K562 (cell line): Measurements from ENCODE around the gene XPO6. TPM values are rescaled to one million over a fixed set of nuclear protein-coding genes. Genes with fewer than 3 reads are reported as not detected.

ENCODE experiments used
- ATAC-seq: fragments of 200-7000 bp; cut with Tn5 transposase; 3 replicates; pipeline ENCODE4 v1.9.1; 2020; ENCODE audit warnings: moderate library complexity
- BruUV-seq: library from RNA; stranded (reverse); fragments of 400-500 nt; replicated peaks from 2 replicates; lab custom pipeline; 2021; lab: Mats Ljungman, UMichigan
- CTCF ChIA-PET: fragments of 300-600 bp; formaldehyde crosslinking; extraction: SDS; loops from one replicate; lab custom pipeline; 2021; ENCODE audit warnings: low intra/inter-chr PET ratio; lab: Yijun Ruan, JAX
- POLR2A ChIA-PET: fragments of 300-600, 350-650 bp; sonication (Branson Sonifier 250); formaldehyde crosslinking; extraction: SDS; loops from one replicate; lab custom pipeline; 2021; ENCODE audit warnings: antibody characterized with exemption, inconsistent platforms; lab: Yijun Ruan, JAX
- DNase-seq, 4 experiments: peaks; one replicate each; pipeline versions ENCODE4 v3.0.0 to v3.0.0-alpha.2; 2011 to 2018; ENCODE audit warnings: low spot score in 3 of 4, mixed read lengths in 3 of 4; ENCODE audit errors: extremely low read depth in 1 of 4
- FAIRE-seq: peaks from 2 replicates; lab custom pipeline; 2011; peaks lifted over from hg19 to GRCh38; lab: Jason Lieb, UNC
- H2AFZ ChIP-seq: 2 replicates; pipeline ENCODE4 v1.6.0; 2011; ENCODE audit warnings: low read depth, low read length, control low read depth, inconsistent platforms
- H3K27ac ChIP-seq: fragments of 200-600 bp; 3 replicates; pipeline ENCODE4 v1.8.0; 2011; ENCODE audit warnings: low read depth, mild to moderate bottlenecking, control low read depth, inconsistent platforms, low read length, moderate library complexity, mixed read lengths; ENCODE audit errors: extremely low read depth
- H3K27me3 ChIP-seq, 2 experiments: fragments of 300-600 bp in 1 of 2; 2 replicates in 1 of 2; 3 replicates in 1 of 2; pipeline versions ENCODE4 v1.6.0 to v1.8.0; 2011; ENCODE audit warnings: inconsistent platforms in 2 of 2, low read length in 2 of 2, mild to moderate bottlenecking in 1 of 2, mixed read lengths in 1 of 2, moderate library complexity in 1 of 2; ENCODE audit not compliant: control insufficient read depth in 2 of 2, insufficient read depth in 2 of 2
- H3K36me3 ChIP-seq: fragments of 300-600 bp; 3 replicates; pipeline ENCODE4 v1.8.0; 2011; ENCODE audit warnings: mild to moderate bottlenecking, low read length, inconsistent platforms; ENCODE audit not compliant: control insufficient read depth, insufficient read depth
- H3K4me1 ChIP-seq, 2 experiments: fragments of 200-600 bp in 1 of 2; replicated peaks in 1 of 2; 2 replicates in 1 of 2; 3 replicates in 1 of 2; pipeline versions ENCODE4 v1.5.1 to v1.8.0; 2011; ENCODE audit warnings: inconsistent platforms in 2 of 2, low read length in 2 of 2, mild to moderate bottlenecking in 1 of 2, mixed read lengths in 1 of 2, moderate library complexity in 1 of 2; ENCODE audit not compliant: control insufficient read depth in 2 of 2, insufficient read depth in 2 of 2
- H3K4me2 ChIP-seq: 2 replicates; pipeline ENCODE4 v1.6.1; 2011; ENCODE audit warnings: low read length, control low read depth, inconsistent platforms, mixed read lengths; ENCODE audit not compliant: insufficient read depth
- H3K4me3 ChIP-seq: fragments of 200-600 bp; sonication (generic), shearing (Covaris generic); 2 replicates; pipeline ENCODE4 v1.5.1; 2016; ENCODE audit warnings: control low read depth, inconsistent platforms
- H3K79me2 ChIP-seq: fragments of 200-600 bp; 3 replicates; pipeline ENCODE4 v1.8.0; 2011; ENCODE audit warnings: low read length, inconsistent platforms; ENCODE audit not compliant: control insufficient read depth, insufficient read depth
- H3K9ac ChIP-seq, 2 experiments: 2 replicates each; pipeline versions ENCODE4 v1.6.0 to v1.6.1; 2011; ENCODE audit warnings: low read depth in 2 of 2, low read length in 2 of 2, control low read depth in 1 of 2, inconsistent platforms in 1 of 2, mild to moderate bottlenecking in 1 of 2, mixed read lengths in 1 of 2; ENCODE audit not compliant: insufficient read depth in 1 of 2
- H3K9me1 ChIP-seq: one replicate; pipeline ENCODE4 v1.6.0; 2011; ENCODE audit warnings: inconsistent platforms, mild to moderate bottlenecking, low read length, moderate library complexity; ENCODE audit not compliant: control insufficient read depth, insufficient read depth
- H3K9me3 ChIP-seq: replicated peaks from 2 replicates; pipeline ENCODE4 v1.5.1; 2011; ENCODE audit warnings: low read depth, low read length, inconsistent platforms; ENCODE audit not compliant: control insufficient read depth, insufficient read depth
- H4K20me1 ChIP-seq: replicated peaks from 2 replicates; pipeline ENCODE4 v1.6.1; 2011; ENCODE audit warnings: low read length, inconsistent platforms, mixed read lengths; ENCODE audit not compliant: control insufficient read depth, insufficient read depth
- C11orf30 ChIP-seq: fragments of 450-650 bp; IDR thresholded peaks from 2 replicates; pipeline ENCODE4 v1.6.1; 2016; ENCODE audit warnings: low read depth, mild to moderate bottlenecking
- DLX4 ChIP-seq: fragments of 250-450 bp; sonication (Bioruptor Pico); IDR thresholded peaks from 2 replicates; pipeline ENCODE4 v1.6.1; 2021; ENCODE audit warnings: mild to moderate bottlenecking
- MAFF ChIP-seq: IDR thresholded peaks from 2 replicates; pipeline ENCODE4 v1.6.1; 2012; ENCODE audit warnings: low read length, improper control_type of control experiment
- MAFG ChIP-seq: fragments of 450-650 bp; conservative IDR thresholded peaks from 2 replicates; pipeline ENCODE4 v1.6.1; 2016; ENCODE audit warnings: missing genetic modification characterization, missing compliant biosample characterization
- MAFK ChIP-seq: IDR thresholded peaks from 2 replicates; pipeline ENCODE4 v1.6.1; 2011; ENCODE audit warnings: low read length, improper control_type of control experiment
- MYBL2 ChIP-seq, 2 experiments: fragments of 450-650 bp in 1 of 2; sonication (generic) in 1 of 2; formaldehyde crosslinking in 1 of 2; IDR thresholded peaks; 2 replicates each; pipeline versions ENCODE4 v1.6.1 to v1.8.1; 2017 to 2022; ENCODE audit warnings: borderline replicate concordance in 1 of 2, inconsistent platforms in 1 of 2, low read depth in 1 of 2, mild to moderate bottlenecking in 1 of 2, missing genetic modification reagents in 1 of 2, moderate library complexity in 1 of 2
- RBM34 ChIP-seq: fragments of 200-400 bp; formaldehyde crosslinking; IDR thresholded peaks from 2 replicates; pipeline ENCODE4 v1.6.1; 2018; ENCODE audit warnings: low read length, borderline replicate concordance; ENCODE audit not compliant: insufficient read depth
- TCF7 ChIP-seq: sonication (generic); IDR thresholded peaks from 2 replicates; pipeline ENCODE4 v1.6.1; 2016; ENCODE audit warnings: antibody characterized with exemption, borderline replicate concordance
- ZNF124 ChIP-seq: sonication (generic); formaldehyde crosslinking; IDR thresholded peaks from 2 replicates; pipeline ENCODE4 v1.8.1; 2022; ENCODE audit warnings: missing genetic modification reagents
- ZNF316 ChIP-seq: fragments of 450-650 bp; IDR thresholded peaks from 2 replicates; pipeline ENCODE4 v1.6.1; 2016
- ZNF696 ChIP-seq: fragments of 250-450 bp; sonication (Bioruptor Pico); conservative IDR thresholded peaks from 2 replicates; pipeline ENCODE4 v1.4.0; 2020; ENCODE audit warnings: mild to moderate bottlenecking, moderate library complexity
- WGBS: fragments of 100-300 bp; shearing (Covaris generic); methylation state at CpG from one replicate; pipeline ENCODE4 v1.1.6; 2016; ENCODE audit warnings: low coverage, mixed read lengths; ENCODE audit not compliant: insufficient coverage; ENCODE audit errors: missing lambda C conversion rate; 5-methylcytosine and 5-hydroxymethylcytosine counted together
- in situ Hi-C: fragments of 300-500 bp; cut with MboI; formaldehyde crosslinking; loops from 4 replicates; pipeline ENCODE4 v1.15.0; 2018; ENCODE audit warnings: inconsistent platforms, mixed read lengths
- intact Hi-C: fragments of 100-400 bp; cut with micrococcal nuclease; formaldehyde crosslinking; loops from 2 replicates; pipeline ENCODE4 v1.14.2; 2022
- polyA plus RNA-seq, 8 experiments: library from polyadenylated mRNA; depleted of rRNA in 4 of 8; stranded (reverse) in 5 of 8; unstranded in 3 of 8; fragments of >200 nt; fragmentation: Nextera tagmentation in 2 of 8; fragmentation: Illumina TruSeq in 1 of 8; extraction: Ambion mirVana in 2 of 8; extraction: Trizol in 1 of 8; gene quantifications; 2 replicates each; pipeline versions ENCODE4 v1.2.1 to v1.2.3, GENCODE V29; 2011 to 2014; ENCODE audit warnings: inconsistent platforms in 1 of 8, missing spikeins in 1 of 8
- total RNA-seq, 7 experiments: library from RNA; depleted of rRNA in 6 of 7; stranded (reverse); fragments of >200 nt in 6 of 7; fragmentation: Illumina TruSeq in 2 of 7; extraction: Trizol in 2 of 7; gene quantifications; 2 replicates each; pipeline versions ENCODE4 v1.2.1 to v1.2.3, GENCODE V29; 2011 to 2021; ENCODE audit warnings: low replicate concordance in 1 of 7

The XPO6 gene
- total and polyA plus RNA-seq, 9 of the 15 experiments (the other 6 are each of a cell fraction or from before 2014, with no cell fraction given), result 11.2 to 196 (median 119) TPM

DNA sequence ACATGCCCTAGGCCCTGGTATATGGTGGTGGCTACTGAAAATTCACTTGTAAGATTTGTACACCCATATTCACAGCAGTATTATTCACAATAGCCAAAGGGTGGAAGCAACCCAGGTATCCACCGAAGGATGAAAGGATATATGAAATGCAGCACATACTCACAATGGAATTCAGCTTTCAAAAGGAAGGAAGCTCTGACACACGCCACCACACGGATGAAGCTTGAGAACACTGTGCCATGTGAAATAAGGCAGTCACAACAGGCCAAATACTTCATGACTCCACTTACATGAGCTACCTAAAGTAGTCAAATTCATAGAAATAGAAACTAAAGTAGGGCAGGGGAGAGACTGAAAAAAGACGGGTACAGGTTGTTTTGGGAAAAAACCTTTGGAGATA is 2.9 kb downstream of the XPO6 start:
- H3K36me3 ChIP-seq, result peaks cover 66% of the 10 kb centered on the region
- 80% methylated on average over 4 of the region's 4 CpGs for WGBS
- DNase-seq, result no peak
- peaks cover 32% of the 10 kb centered on the region for H4K20me1 ChIP-seq
- POLR2A ChIA-PET, result interaction anchor here (0.6 to 2.6 kb wide), 2 partner anchors 15 to 488 kb away, joined by 3 to 10 read pairs; no protein-coding TSS in a partner anchor
- no peak overlapping the region for H3K9ac ChIP-seq
- H2AFZ ChIP-seq, result no peak overlapping the region
- FAIRE-seq, result no peak
- BruUV-seq, result no TSS peak
- no peak overlapping the region for H3K4me3 ChIP-seq
- ATAC-seq, result no peak
- H3K9me3 ChIP-seq, result no peaks in the 10 kb centered on the region
- intact Hi-C loops (no loop called here), in situ Hi-C loops (no loop called here)
- H3K4me2 ChIP-seq, result peak overlapping the region; percentile 24
- H3K9me1 ChIP-seq, result no peaks in the 10 kb centered on the region
- TF ChIP-seq ZNF124 (CRISPR knock-in tag) (no peak), MYBL2 (IDR thresholded peaks at IDR 0.05; ENCODE audit: low read depth) (no peak), MYBL2 (CRISPR knock-in tag; IDR thresholded peaks at IDR 0.05; ENCODE audit: borderline replicate concordance) (no peak), RBM34 (no peak)
- H3K4me1 ChIP-seq, result peaks cover 12 to 30% of the 10 kb centered on the region in 2 experiments; a peak in 4 of 5 replicates
- no peaks in the 10 kb centered on the region for H3K27me3 ChIP-seq
- CTCF ChIA-PET, result no interaction called here
- no peak overlapping the region; the same call in 2 of the 3 replicates for H3K27ac ChIP-seq
- H3K79me2 ChIP-seq, result peaks cover 78% of the 10 kb centered on the region

GRCh38 chr16:28208131-28208530 is 3.6 kb downstream of the XPO6 start:
- H3K9ac ChIP-seq, result no peak overlapping the region
- peaks cover 3% of the 10 kb centered on the region for H3K9me1 ChIP-seq
- BruUV-seq, result no TSS peak
- no peaks in the 10 kb centered on the region for H3K27me3 ChIP-seq
- H3K27ac ChIP-seq, result no peak overlapping the region
- peaks cover 73% of the 10 kb centered on the region for H3K36me3 ChIP-seq
- peaks cover 12 to 26% of the 10 kb centered on the region in 2 experiments; a peak in 4 of 5 replicates for H3K4me1 ChIP-seq
- ATAC-seq (no peak), DNase-seq (no peak), FAIRE-seq (no peak)
- H3K9me3 ChIP-seq, result no peaks in the 10 kb centered on the region
- CTCF ChIA-PET, result no interaction called here
- H3K4me2 ChIP-seq, result peak overlapping the region; percentile 24; the same call in 1 of the 2 replicates
- intact Hi-C loops, result no loop called here
- peaks cover 85% of the 10 kb centered on the region for H3K79me2 ChIP-seq
- POLR2A ChIA-PET, result no interaction called here
- WGBS, result 100% methylated on average over 4 of the region's 4 CpGs
- peaks cover 39% of the 10 kb centered on the region for H4K20me1 ChIP-seq
- no peak overlapping the region for H3K4me3 ChIP-seq
- TF ChIP-seq TCF7 (no peak), MAFF (peak; percentile 87), ZNF316 (peak; percentile 95), MAFK (peak; percentile 83), MAFG (tag) (peak; percentile 81), C11orf30 (peak; percentile 88), DLX4 (CRISPR knock-in tag) (no peak), ZNF696 (CRISPR knock-in tag) (no peak)
- no peak overlapping the region for H2AFZ ChIP-seq
- in situ Hi-C loops, result no loop called here
